Activated B cell treated with CpG ODN at 0.5 μM for 24 hours (primary cell): ENCODE data around the gene MCC. TPM values are rescaled to one million over a fixed set of nuclear protein-coding genes. Genes with fewer than 3 reads are reported as not detected.

Experiments used
- ATAC-seq: fragments of 200-7000 bp; cut with Tn5 transposase; one replicate; pipeline ENCODE4 v1.10.0; 2021; ENCODE audit warnings: low read depth, mild to moderate bottlenecking, moderate library complexity
- CTCF ChIA-PET: fragments of 350-600 bp; sonication (Branson Sonifier 250); formaldehyde crosslinking; loops from one replicate; lab custom pipeline; 2021; ENCODE audit warnings: antibody characterized with exemption; lab: Charles Lee
- POLR2A ChIA-PET: fragments of 350-600 bp; sonication (Branson Sonifier 250); formaldehyde crosslinking; loops from one replicate; lab custom pipeline; 2021; ENCODE audit warnings: antibody characterized with exemption; lab: Charles Lee
- DNase-seq: peaks from one replicate; pipeline ENCODE4 v3.0.0; 2022
- H3K27ac Mint-ChIP-seq: one replicate; pipeline ENCODE4 v1.8.0; 2020; ENCODE audit warnings: mixed read lengths
- H3K27me3 Mint-ChIP-seq: one replicate; pipeline ENCODE4 v1.8.0; 2021; ENCODE audit warnings: mixed read lengths
- H3K36me3 Mint-ChIP-seq: one replicate; pipeline ENCODE4 v1.8.0; 2021; ENCODE audit warnings: low read depth, mixed read lengths
- H3K4me1 Mint-ChIP-seq: one replicate; pipeline ENCODE4 v1.8.0; 2021; ENCODE audit warnings: mixed read lengths
- H3K4me3 Mint-ChIP-seq: one replicate; pipeline ENCODE4 v1.8.0; 2020; ENCODE audit warnings: mild to moderate bottlenecking, mixed read lengths
- H3K9me3 Mint-ChIP-seq: one replicate; pipeline ENCODE4 v1.8.0; 2020; ENCODE audit warnings: mixed read lengths
- intact Hi-C: fragments of 100-400 bp; cut with micrococcal nuclease; formaldehyde crosslinking; loops from one replicate; pipeline ENCODE4 v1.15.1; 2024
- total RNA-seq: library from RNA; stranded (reverse); gene quantifications from 2 replicates; pipeline ENCODE4 v1.2.3, GENCODE V29; 2022
- TF ChIP-seq, protein P1 (sequence below): fragments of 200-600 bp; IDR thresholded peaks from one replicate; pipeline ENCODE4 v1.8.0; 2022; ENCODE audit warnings: antibody characterized with exemption, mild to moderate bottlenecking

Gene MCC
- total RNA-seq, 1 donor from 2014 or later, result 0.22 TPM

DNA sequence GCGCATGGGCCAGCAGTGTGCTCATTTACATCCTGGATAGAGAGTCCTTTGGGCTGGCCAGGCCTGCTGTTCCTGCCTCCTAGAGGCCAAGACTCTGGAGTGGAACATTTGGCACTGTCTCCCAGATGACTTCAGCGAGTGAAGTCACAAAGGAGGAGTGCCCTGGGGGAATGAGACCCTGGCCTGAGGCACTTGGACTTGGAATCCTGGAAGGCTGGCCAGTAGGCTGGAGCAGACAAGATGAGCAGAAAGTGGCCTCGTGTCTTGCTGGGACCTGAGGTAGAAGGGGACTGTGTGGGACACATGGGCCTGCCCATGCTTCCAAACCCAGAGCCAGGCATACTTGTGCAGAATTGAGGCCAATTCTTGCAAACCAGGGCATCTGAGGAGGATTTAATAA is 53.4 kb downstream of the MCC start, which contains the start of gene TSSK1B:
TSS of gene TSSK1B (minus strand) at position 101 of the 400 bp plus-strand sequence. CDS start 150 bp downstream, outside the sequence.
- no peaks in the 10 kb centered on the region for H3K4me1 Mint-ChIP-seq
- H3K4me3 Mint-ChIP-seq, result no peak within 1 kb of the TSS
- intact Hi-C loops, result no loop called here
- no peak for DNase-seq
- H3K27ac Mint-ChIP-seq, result no peak within 1 kb of the TSS
- H3K9me3 Mint-ChIP-seq, result no peaks in the 10 kb centered on the region
- H3K36me3 Mint-ChIP-seq, result no peaks in the 10 kb centered on the region
- no peak for ATAC-seq
- CTCF ChIA-PET, result no interaction called here
- TF ChIP-seq, protein P1, sequence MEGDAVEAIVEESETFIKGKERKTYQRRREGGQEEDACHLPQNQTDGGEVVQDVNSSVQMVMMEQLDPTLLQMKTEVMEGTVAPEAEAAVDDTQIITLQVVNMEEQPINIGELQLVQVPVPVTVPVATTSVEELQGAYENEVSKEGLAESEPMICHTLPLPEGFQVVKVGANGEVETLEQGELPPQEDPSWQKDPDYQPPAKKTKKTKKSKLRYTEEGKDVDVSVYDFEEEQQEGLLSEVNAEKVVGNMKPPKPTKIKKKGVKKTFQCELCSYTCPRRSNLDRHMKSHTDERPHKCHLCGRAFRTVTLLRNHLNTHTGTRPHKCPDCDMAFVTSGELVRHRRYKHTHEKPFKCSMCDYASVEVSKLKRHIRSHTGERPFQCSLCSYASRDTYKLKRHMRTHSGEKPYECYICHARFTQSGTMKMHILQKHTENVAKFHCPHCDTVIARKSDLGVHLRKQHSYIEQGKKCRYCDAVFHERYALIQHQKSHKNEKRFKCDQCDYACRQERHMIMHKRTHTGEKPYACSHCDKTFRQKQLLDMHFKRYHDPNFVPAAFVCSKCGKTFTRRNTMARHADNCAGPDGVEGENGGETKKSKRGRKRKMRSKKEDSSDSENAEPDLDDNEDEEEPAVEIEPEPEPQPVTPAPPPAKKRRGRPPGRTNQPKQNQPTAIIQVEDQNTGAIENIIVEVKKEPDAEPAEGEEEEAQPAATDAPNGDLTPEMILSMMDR, result no peak
- POLR2A ChIA-PET, result no interaction called here
- H3K27me3 Mint-ChIP-seq, result no peaks in the 10 kb centered on the region

DNA sequence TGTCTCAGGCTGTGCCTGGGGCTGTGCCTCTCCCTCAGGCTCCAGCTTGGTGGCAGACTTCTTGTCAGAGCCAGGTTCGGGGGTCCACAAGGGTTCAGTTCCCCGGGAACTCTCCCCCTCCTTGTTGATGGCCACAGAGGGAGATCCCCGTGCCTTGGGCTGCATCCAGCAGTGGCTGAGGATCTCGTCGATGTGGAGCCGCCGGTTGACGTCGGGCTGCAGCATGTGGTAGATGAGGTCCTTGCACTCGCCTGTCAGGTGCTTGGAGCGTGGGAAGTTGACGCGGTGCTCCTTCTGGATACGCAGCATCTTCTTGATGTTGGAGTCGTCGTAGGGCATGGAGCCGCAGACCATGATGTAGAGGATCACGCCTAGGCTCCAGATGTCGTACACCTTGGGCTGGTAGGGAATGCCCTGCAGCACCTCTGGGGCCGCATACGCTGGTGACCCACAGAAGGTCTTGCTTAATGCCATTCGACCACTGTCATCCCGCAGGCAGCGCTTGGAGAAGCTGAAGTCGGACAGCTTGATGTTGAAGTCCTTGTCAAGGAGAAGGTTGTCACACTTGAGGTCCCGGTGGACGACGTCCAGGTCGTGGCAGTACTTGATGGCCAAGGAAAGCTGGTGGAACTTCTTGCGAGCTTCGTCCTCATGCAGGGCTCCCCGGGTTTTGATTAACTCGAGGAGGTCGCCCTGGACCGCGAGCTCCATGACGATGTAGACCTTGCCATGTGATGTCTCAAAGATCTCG is 54.2 kb downstream of the MCC start:
- Mint-ChIP-seq H3K9me3 (no peaks in the 10 kb centered on the region), H3K4me1 (no peaks in the 10 kb centered on the region), H3K4me3 (no peak overlapping the region), H3K27ac (no peak overlapping the region), H3K27me3 (no peaks in the 10 kb centered on the region), H3K36me3 (no peaks in the 10 kb centered on the region)
- no peak for DNase-seq
- ATAC-seq, result no peak
- intact Hi-C loops, result no loop called here
- CTCF ChIA-PET, result no interaction called here
- POLR2A ChIA-PET, result no interaction called here
- TF ChIP-seq, protein P1, result no peak

DNA sequence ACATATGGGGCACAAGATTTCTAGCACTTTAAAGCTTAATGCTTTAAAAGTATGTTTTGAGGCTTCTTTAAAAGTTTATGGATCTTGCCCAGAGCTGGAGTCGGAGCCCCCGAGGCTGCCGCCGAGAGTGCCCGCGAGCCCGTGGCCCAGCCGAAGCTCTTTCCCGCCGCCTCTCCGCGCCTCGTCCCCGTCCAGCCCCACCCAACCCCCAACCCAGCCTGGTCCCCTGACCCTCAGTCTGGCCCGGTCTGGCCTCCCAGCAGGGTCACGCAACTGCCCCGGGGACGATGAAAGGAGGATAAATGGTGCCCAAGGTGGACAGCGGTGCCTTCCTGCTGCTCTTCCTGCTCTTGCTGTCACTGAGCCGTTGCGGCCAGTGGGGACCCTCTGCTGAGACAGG is 55.2 kb downstream of the MCC start:
- Mint-ChIP-seq H3K4me1 (no peaks in the 10 kb centered on the region), H3K27ac (no peak overlapping the region), H3K4me3 (no peak overlapping the region), H3K9me3 (no peaks in the 10 kb centered on the region), H3K36me3 (no peaks in the 10 kb centered on the region), H3K27me3 (no peaks in the 10 kb centered on the region)
- no peak for ATAC-seq
- DNase-seq, result no peak
- TF ChIP-seq, protein P1, result no peak
- intact Hi-C loops, result no loop called here
- POLR2A ChIA-PET, result no interaction called here
- CTCF ChIA-PET, result no interaction called here

- POLR2A ChIA-PET, result no interaction called here
- H3K4me3 Mint-ChIP-seq, result no peak overlapping the region
- H3K9me3 Mint-ChIP-seq, result no peaks in the 10 kb centered on the region
- intact Hi-C loops, result no loop called here
- ATAC-seq (no peak), DNase-seq (no peak)
- peaks cover 3% of the 10 kb centered on the region for H3K27me3 Mint-ChIP-seq
- TF ChIP-seq, protein P1, result no peak
- H3K36me3 Mint-ChIP-seq, result no peaks in the 10 kb centered on the region
- no peak overlapping the region for H3K27ac Mint-ChIP-seq
- CTCF ChIA-PET, result no interaction called here
- no peaks in the 10 kb centered on the region for H3K4me1 Mint-ChIP-seq
Measured at GRCh38 chr5:113427871-113428574, 60.2 kb downstream of the MCC start.

DNA sequence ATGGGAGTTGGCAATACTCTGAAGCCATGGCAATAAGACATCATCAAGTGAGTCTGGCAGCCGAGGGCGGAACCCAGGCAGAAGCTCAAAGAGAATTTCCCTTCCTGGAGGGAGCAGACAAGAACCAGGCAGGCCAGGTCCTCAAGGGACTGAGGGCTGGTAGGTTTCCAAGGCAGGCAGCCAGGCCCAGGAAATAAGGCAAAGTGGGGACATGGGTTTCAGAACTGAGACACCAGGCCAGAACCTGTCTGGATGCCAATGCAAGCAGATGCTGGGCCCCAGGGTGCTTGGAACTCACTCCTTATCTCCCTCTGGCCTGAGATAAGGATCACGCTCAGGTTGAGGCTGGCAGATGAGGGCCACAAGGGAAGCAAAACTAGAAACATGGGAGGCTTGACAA is 62.3 kb downstream of the MCC start:
- TF ChIP-seq, protein P1, result no peak
- Mint-ChIP-seq H3K36me3 (no peaks in the 10 kb centered on the region), H3K4me3 (no peak overlapping the region), H3K9me3 (no peaks in the 10 kb centered on the region), H3K27me3 (peaks cover 7% of the 10 kb centered on the region), H3K4me1 (no peaks in the 10 kb centered on the region), H3K27ac (no peak overlapping the region)
- POLR2A ChIA-PET, result no interaction called here
- no peak for ATAC-seq
- DNase-seq, result no peak
- intact Hi-C loops, result no loop called here
- CTCF ChIA-PET, result no interaction called here
